ENCODE measurements around the gene FAM120A.

GRCh38 chr9:93437996-93438395 is 13.5 kb upstream of the FAM120A start:
- TF ChIP-seq CTCF (IDR thresholded peaks at IDR 0.05) (no peak), POLR2A (IDR thresholded peaks at IDR 0.05) (no peak)
